ENCODE data around the gene PTPRK.

PTPRK gene

GRCh38 chr6:127921982-127922381 is 598.4 kb downstream of the PTPRK start:
- H3K79me2 ChIP-seq (ENCODE audit: insufficient read depth, low read length) = no peaks in the 10 kb centered on the region
- H3K27me3 ChIP-seq (ENCODE audit: insufficient read depth, low read length) = no peaks in the 10 kb centered on the region
- TF ChIP-seq CTCF (IDR thresholded peaks at IDR 0.05; ENCODE audit: low read length) (no peak), EZH2 (IDR thresholded peaks at IDR 0.05; ENCODE audit: borderline replicate concordance, low read length) (no peak)
- H3K4me3 ChIP-seq (ENCODE audit: low read depth, low read length, poor library complexity, severe bottlenecking) = no peak overlapping the region
- no peaks in the 10 kb centered on the region for H3F3A ChIP-seq (ENCODE audit: insufficient read depth, low read length)
- H3K36me3 ChIP-seq (ENCODE audit: insufficient read depth, low read length) = no peaks in the 10 kb centered on the region
- H3K9me3 ChIP-seq (ENCODE audit: low read length) = no peaks in the 10 kb centered on the region
- H3K4me1 ChIP-seq (ENCODE audit: insufficient read depth, low read length, severe bottlenecking) = no peaks in the 10 kb centered on the region
- H2AFZ ChIP-seq (ENCODE audit: low read length) = no peak overlapping the region
- no peaks in the 10 kb centered on the region for H3K9me2 ChIP-seq (ENCODE audit: low read depth, low read length)
- H3K27ac ChIP-seq (ENCODE audit: low read depth, low read length, poor library complexity, severe bottlenecking) = no peak overlapping the region
- H3K9ac ChIP-seq (ENCODE audit: low read length) = no peak overlapping the region
- H3K4me2 ChIP-seq (ENCODE audit: low read length) = no peak overlapping the region
- no peaks in the 10 kb centered on the region for H4K20me1 ChIP-seq (ENCODE audit: insufficient read depth, low read length)

GRCh38 chr6:127920804-127921203 is 599.6 kb downstream of the PTPRK start:
- Histone ChIP-seq H3K36me3 (ENCODE audit: insufficient read depth, low read length) (no peaks in the 10 kb centered on the region), H3K27me3 (ENCODE audit: insufficient read depth, low read length) (no peaks in the 10 kb centered on the region), H3K79me2 (ENCODE audit: insufficient read depth, low read length) (no peaks in the 10 kb centered on the region), H3K4me1 (ENCODE audit: insufficient read depth, low read length, severe bottlenecking) (no peaks in the 10 kb centered on the region), H3K4me2 (ENCODE audit: low read length) (no peak overlapping the region), H2AFZ (ENCODE audit: low read length) (no peak overlapping the region), H4K20me1 (ENCODE audit: insufficient read depth, low read length) (no peaks in the 10 kb centered on the region), H3K9me3 (ENCODE audit: low read length) (no peaks in the 10 kb centered on the region), H3K9ac (ENCODE audit: low read length) (no peak overlapping the region), H3K4me3 (ENCODE audit: low read depth, low read length, poor library complexity, severe bottlenecking) (no peak overlapping the region), H3K27ac (ENCODE audit: low read depth, low read length, poor library complexity, severe bottlenecking) (no peak overlapping the region), H3K9me2 (ENCODE audit: low read depth, low read length) (no peaks in the 10 kb centered on the region), H3F3A (ENCODE audit: insufficient read depth, low read length) (no peaks in the 10 kb centered on the region)
- no peak for TF ChIP-seq EZH2 (IDR thresholded peaks at IDR 0.05; ENCODE audit: borderline replicate concordance, low read length)
- no peak for TF ChIP-seq CTCF (IDR thresholded peaks at IDR 0.05; ENCODE audit: low read length)
